Activated T-cell treated with anti-CD3 and anti-CD28 coated beads, Interleukin-2, amount 50 U/mL, for 48 hours (primary cell): ENCODE results near the gene LGALS3.

ENCODE experiments used
- DNase-seq, 2 experiments: peaks; one replicate each; pipeline ENCODE4 v3.0.0-alpha.2; 2020

The LGALS3 gene

GRCh38 chr14:55136241-55136640, 7.2 kb downstream of the LGALS3 start:
- no peak for DNase-seq

DNA sequence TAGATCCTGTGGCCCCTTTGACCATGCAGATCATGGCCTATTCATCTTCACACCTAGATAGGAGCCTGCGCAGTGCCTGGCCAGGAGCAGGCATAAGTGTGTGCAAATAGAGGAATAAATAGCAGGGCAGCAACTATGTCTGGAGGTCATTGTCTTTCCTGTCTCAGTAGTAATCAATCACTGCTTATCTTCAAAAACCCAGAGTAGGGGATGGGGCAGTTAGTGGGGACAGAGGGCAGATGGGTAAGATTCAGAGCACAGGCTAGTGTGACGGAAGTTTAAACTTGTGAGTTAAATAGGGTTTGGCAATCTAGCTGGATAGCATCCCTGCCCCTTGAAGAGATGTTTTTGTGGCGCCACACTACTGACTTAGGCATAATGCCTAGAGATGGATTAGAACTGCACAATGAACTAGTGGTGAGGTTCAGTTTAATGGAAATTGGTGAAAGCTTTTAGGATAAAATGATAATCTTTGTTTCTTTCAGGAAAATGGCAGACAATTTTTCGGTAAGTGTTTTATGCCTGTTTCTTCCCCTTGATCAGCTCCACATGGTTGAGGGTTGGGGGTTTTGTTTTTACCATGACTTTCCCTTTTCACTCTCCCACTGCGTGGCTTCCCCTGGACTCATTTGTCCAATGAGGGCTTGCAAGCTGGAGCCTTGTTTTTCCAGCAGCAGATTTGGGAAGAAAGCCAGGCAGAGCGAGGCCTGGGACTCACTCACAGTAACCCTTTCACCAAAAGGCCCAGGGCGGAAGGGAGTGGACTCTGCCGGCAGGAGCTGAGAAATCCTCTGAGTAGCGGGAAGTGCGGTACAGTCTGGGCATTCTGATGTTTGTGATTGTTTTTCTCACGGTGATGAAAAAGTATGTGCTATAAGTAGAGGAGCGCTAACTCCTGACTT, 8.1 kb downstream of the LGALS3 start:
- no peak for DNase-seq

- DNase-seq = no peak
Measured at GRCh38 chr14:55138091-55138490, 9.0 kb downstream of the LGALS3 start.

- DNase-seq = no peak
Measured at GRCh38 chr14:55139141-55139540, 10.1 kb downstream of the LGALS3 start.

- no peak for DNase-seq
Measured at GRCh38 chr14:55139696-55140509, 10.9 kb downstream of the LGALS3 start.

- DNase-seq = no peak
Measured at GRCh38 chr14:55141825-55142224, 12.8 kb downstream of the LGALS3 start.

GRCh38 chr14:55142466-55142865, 13.4 kb downstream of the LGALS3 start:
- no peak for DNase-seq

- DNase-seq = no peak
Measured at GRCh38 chr14:55146425-55146824, 17.4 kb downstream of the LGALS3 start.

DNA sequence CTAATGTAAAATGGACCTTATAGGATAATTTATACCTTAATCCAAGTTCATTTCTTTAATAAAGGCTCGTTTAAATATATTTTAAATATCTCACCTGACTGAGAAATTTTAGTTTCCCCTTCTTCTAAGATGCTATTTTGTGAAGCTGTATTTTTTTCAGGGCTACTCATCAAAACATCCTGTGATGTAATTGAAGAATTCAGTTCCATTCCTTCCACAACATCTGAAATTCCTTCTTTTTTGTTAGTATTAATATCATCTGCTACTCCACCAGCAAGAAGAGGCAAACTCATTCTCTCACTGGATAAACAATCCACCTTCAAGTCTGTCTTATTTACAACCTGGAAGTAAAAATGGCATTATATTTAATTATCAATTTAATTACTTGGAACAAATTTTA, 22.5 kb downstream of the LGALS3 start:
- DNase-seq = no peak

GRCh38 chr14:55152052-55152753, 23.2 kb downstream of the LGALS3 start:
- DNase-seq = no peak

- no peak for DNase-seq
Measured at GRCh38 chr14:55153951-55154350, 24.9 kb downstream of the LGALS3 start.

- DNase-seq = no peak
Measured at GRCh38 chr14:55157080-55157479, 28.0 kb downstream of the LGALS3 start.

- DNase-seq = no peak
Measured at GRCh38 chr14:55158412-55158811, 29.4 kb downstream of the LGALS3 start.

DNA sequence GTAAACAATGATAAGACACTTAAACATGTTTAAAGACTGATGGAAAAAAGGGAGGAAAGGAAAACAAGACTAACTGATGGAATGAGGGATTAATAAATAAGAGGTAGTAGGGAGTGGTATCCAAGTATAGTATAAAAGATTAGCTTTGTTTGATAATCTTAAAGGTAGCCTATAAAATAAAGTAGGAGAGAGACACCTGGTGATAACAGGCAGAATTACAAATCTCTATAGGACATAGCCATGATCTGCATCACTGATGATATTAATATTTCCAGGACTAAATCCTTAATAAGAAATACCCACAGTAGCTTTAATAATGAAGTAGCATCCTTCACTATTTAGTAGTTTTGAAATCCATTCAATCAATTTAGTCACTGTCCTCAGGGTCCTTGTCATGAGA, 31.9 kb downstream of the LGALS3 start:
- no peak for DNase-seq

- DNase-seq = no peak
Measured at GRCh38 chr14:55170526-55170925, 41.5 kb downstream of the LGALS3 start.

- DNase-seq = no peak
Measured at GRCh38 chr14:55180006-55180405, 51.0 kb downstream of the LGALS3 start.

DNA sequence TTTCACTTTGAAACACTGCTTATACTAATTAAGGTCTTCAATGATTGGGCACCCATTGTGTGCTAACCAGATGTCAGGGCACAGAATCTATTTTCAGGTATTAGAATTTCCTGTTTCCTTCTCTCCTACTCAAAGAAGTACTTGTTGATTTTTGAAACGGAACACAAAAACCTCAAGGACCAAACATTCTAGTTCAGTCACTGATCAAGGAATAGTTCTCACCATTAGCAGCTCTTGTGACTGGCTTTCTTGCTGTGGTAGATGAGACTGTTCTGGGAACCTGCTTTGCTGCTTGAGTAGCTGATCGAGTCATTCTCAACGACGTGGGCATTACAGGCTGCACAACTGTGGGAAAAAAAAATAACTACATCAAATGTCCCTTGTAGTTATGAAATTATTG, 51.4 kb downstream of the LGALS3 start:
- no peak for DNase-seq

- no peak for DNase-seq
Measured at GRCh38 chr14:55188686-55189295, 59.7 kb downstream of the LGALS3 start.

DNA sequence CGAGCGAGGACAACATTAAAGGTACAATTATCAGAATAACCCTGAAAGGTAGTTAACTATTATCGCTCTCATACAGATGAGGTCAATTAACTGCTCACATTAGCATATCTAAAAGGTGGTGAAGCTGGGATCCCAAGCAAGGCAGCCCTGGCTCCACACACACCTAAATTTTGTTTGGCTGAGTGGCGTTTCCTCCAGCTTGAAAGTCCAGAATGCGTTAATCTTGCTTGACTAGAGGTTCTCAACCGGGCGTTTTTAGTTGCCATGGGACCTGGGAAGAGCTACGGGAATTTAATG, 61.8 kb downstream of the LGALS3 start:
- DNase-seq = no peak

DNA sequence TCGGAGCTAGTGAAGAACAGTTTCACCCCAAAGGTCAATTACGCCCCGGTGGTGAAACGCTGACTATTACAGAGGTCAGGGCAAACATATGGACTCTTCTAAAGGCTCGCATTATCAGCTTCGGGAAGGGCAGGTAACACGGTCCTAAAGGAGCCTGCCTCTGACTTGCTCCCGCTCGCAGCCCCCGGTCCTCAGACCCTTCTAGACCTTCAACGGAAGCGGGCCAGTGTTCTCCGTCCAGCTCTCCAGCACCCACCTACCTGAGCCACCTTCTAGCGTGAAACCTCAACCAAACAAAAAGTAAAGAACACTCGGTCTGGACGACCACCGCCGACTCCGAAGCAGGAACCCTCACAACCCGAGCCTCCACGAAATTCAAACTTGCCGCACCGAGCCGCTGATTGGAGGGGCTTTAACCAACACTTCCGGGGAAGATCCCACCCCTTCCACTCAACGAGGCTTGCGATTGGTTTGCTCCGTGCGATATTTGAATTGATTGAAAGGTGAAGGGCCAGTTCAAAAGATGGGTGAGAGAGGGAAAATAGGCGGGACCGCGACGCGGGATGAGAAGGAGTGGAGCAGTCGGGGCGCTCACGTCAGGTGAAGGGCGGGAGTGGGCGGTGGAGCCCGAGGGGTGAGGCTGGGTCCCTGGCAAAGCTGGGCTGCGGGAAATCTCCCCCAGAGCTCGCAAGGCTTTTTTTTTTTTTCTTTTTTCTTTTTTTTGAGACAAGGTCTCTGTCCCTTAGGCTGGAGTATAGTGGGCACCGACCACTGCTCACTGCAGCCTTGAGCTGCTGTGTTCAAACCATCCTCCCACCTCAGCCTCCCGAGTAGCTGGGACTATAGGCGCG, 62.4 kb downstream of the LGALS3 start, which contains the start of gene DLGAP5:
TSS of gene DLGAP5 (minus strand) at position 383 of the 851 bp plus-strand sequence. CDS start 2,406 bp downstream, outside the sequence.
- DNase-seq = peak; percentile 93

- no peak for DNase-seq
Measured at GRCh38 chr14:55192054-55192621, 63.1 kb downstream of the LGALS3 start.
